Right kidney (tissue), 9 donors: ENCODE results near the gene CYP2A13.
"Not testable (repeated sequence)": the region's sequence is repeated elsewhere in the genome, so short reads cannot be mapped to it uniquely, and the experiment has no call there.

Source experiments
- DNase-seq: peaks from one replicate; pipeline ENCODE4 v3.0.0-alpha.2; 2016
- long read RNA-seq, 8 donors: transcript quantifications; one replicate each; lab custom pipeline, GENCODE V29; 2026

CYP2A13 gene, protein sequence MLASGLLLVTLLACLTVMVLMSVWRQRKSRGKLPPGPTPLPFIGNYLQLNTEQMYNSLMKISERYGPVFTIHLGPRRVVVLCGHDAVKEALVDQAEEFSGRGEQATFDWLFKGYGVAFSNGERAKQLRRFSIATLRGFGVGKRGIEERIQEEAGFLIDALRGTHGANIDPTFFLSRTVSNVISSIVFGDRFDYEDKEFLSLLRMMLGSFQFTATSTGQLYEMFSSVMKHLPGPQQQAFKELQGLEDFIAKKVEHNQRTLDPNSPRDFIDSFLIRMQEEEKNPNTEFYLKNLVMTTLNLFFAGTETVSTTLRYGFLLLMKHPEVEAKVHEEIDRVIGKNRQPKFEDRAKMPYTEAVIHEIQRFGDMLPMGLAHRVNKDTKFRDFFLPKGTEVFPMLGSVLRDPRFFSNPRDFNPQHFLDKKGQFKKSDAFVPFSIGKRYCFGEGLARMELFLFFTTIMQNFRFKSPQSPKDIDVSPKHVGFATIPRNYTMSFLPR
- long read RNA-seq, donor 1 = 0 reads
- long read RNA-seq, donor 2 = 0 reads
- long read RNA-seq, donor 3 = 0 reads
- long read RNA-seq, donor 4 = 0 reads
- long read RNA-seq, donor 5 = 0 reads
- long read RNA-seq, donor 6 = 0 reads
- long read RNA-seq, donor 7 = 0 reads
- long read RNA-seq, donor 8 = 0 reads

- DNase-seq = no peak
Observed at GRCh38 chr19:41088151-41088550, at the start of gene CYP2A13. Gene CYP2A13, plus strand, starts transcription at chr19:41088451. Its CDS starts 21 bp downstream, at chr19:41088472.

- DNase-seq = no peak
Observed at GRCh38 chr19:41039806-41040205, 48.4 kb upstream of the CYP2A13 start.

DNA sequence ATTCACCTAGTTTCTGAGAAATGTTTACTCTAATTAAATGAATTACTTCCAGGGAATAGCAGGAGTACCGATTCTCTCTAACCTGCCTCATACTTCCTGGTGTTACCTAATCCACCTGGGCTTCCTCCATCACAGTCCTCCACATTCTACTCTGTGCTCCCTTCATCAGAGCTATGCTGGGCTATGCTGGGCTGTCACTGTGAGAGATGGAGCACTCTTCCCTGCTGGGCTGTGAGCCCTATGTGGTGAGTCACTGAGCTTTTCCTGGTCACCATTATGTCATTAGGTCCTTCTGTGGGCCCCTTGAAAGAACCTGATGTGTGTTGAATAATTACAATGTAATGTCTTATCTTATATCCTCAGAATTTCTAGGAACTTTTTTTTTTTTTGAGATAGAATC is 43.2 kb upstream of the CYP2A13 start:
- not testable (repeated sequence) for DNase-seq

- no peak for DNase-seq
Observed at GRCh38 chr19:41050426-41050825, 37.8 kb upstream of the CYP2A13 start.

- not testable (repeated sequence) for DNase-seq
Observed at GRCh38 chr19:41052162-41052561, 36.1 kb upstream of the CYP2A13 start.

DNA sequence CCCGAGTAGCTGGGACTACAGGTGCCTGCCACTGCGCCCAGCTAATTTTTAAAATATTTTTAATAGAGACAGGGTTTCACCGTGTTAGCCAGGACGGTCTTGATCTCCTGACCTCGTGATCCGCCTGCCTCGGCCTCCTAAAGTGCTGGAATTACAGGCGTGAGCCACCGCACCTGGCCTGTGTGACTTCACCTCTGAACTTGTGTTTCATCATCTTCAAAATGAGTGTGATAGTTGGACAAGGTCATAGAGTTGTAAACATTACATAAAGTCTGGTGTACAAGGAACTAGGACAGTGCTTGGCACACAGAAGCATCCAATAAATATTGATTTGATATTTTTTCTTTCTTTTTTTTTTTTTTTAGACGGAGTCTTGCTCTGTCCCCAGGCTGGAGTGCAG is 34.9 kb upstream of the CYP2A13 start:
- DNase-seq = not testable (repeated sequence)

GRCh38 chr19:41064974-41065569 is 23.2 kb upstream of the CYP2A13 start:
- no peak for DNase-seq

- DNase-seq = no peak
Observed at GRCh38 chr19:41076286-41076685, 12.0 kb upstream of the CYP2A13 start.

- no peak for DNase-seq
Observed at GRCh38 chr19:41083516-41083915, 4.7 kb upstream of the CYP2A13 start.

DNA sequence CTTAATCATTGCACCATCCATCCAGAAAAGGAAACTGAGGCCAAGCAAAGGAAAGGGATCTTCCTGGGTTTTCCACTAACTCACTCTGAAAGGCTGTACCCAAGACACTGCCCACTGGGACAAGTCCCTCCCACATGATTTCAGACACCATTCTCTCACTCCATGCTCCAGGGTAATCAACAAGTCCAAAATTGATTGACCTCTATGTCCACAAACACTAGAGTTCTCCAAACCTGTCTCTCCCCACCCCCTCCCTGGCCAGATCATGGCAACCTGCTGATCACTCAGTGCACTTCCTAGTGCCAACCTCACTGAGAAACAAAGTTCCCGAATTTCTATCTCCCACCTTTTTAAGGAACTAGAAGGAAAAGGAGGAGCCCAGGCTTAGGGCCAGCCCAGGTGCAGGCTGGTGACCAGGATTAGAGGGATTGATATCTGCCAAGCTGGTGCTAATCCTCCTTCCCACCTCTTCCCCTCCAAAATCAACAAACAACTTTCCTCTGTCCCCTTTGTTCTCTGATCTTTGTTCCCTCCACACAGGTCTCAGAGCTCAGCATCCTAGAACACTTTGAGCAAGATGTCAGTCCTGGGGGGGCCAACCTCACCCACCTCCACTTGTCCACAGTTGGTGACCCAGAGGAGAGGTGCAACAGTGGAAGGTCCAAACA is 2.4 kb upstream of the CYP2A13 start:
- DNase-seq = no peak

DNA sequence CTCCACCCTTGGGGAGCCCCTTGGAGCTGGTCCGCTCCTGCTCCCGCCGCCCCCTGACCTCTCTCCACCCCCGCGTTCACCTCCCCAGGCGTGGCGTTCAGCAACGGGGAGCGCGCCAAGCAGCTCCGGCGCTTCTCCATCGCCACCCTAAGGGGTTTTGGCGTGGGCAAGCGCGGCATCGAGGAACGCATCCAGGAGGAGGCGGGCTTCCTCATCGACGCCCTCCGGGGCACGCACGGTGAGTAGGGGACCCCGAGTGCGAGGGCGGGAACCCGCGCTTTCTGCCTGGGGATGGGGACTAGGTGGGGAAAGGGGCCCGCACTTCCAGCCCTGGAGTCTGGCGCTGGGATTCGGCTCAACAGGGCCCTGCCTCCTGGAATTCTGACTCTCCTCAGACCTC is 1.7 kb downstream of the CYP2A13 start:
- DNase-seq = no peak

- DNase-seq = no peak
Observed at GRCh38 chr19:41095703-41096102, 7.5 kb downstream of the CYP2A13 start.

- no peak for DNase-seq
Observed at GRCh38 chr19:41096353-41096752, 8.1 kb downstream of the CYP2A13 start.

DNA sequence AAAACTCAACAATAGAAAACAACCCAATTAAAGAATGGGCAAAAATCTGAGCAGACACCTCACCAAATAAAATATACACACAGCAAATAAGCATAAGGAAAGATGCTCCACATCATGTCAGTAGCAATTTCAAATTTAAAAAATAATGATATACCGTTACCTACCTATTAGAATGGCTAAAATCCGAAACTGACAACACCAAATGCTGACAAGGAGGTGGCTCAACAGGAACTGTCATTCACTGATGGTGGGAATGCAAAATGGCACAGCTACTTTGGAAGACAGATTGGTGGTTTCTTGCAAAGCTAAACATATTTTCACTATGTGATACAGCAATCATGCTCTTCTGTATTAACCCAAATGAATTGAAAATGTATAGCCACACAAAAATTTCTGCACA is 9.1 kb downstream of the CYP2A13 start:
- no peak for DNase-seq

DNA sequence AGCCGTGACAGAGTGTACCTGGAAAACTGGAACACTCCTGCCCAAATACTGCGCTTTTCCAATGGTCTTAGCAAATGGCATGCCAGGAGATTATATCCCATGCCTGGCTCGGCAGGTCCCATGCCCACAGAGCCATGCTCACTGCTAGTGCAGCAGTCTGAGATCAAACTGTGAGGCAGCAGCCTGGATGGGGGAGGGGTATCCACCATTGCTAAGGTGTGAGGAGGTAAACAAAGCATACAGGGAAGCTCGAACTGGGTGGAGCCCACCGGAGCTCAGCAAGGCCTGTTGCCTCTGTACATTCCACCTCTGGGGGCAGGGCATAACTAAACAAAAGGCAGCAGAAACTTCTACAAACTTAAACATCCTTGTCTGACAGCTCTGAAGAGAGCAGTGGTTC is 10.5 kb downstream of the CYP2A13 start:
- DNase-seq = no peak

GRCh38 chr19:41102210-41102609 is 14.0 kb downstream of the CYP2A13 start:
- not testable (repeated sequence) for DNase-seq

DNA sequence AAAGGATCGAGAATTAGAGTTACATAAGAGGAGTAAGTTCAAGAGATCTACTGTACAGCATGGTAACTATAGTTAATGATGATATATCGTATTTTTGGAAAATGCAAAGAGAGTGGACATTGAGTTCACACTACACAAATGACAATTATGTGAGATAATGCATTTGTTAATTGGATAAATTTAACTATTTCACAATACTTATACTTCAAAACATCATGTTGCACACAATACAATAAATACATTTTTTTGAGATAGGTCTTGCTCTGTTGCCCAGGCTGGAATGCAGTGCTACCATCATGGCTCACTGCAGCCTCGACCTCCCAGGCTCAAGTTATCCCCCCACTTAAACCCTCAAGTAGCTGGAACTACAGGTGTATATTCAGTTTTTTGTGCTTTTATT is 17.9 kb downstream of the CYP2A13 start:
- DNase-seq = no peak

DNA sequence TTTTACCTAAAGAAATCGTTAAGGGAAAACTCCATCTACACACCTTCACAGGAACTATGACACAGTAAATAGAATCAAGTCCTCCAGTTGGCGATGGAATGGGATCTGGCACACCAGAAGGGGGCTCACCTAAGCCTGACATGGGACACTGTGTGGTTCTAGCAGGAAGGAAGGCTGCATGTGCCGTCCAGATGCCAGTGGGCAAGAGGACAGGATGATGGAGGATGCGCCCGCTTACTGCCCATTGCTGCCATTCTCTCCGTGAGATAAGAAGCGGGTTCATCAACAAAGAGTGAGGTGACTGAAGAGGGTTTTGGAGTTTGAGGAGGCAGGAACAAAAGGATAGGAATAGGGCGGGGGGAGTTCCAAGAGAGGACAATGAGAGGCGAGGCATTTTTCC is 23.0 kb downstream of the CYP2A13 start:
- no peak for DNase-seq

DNA sequence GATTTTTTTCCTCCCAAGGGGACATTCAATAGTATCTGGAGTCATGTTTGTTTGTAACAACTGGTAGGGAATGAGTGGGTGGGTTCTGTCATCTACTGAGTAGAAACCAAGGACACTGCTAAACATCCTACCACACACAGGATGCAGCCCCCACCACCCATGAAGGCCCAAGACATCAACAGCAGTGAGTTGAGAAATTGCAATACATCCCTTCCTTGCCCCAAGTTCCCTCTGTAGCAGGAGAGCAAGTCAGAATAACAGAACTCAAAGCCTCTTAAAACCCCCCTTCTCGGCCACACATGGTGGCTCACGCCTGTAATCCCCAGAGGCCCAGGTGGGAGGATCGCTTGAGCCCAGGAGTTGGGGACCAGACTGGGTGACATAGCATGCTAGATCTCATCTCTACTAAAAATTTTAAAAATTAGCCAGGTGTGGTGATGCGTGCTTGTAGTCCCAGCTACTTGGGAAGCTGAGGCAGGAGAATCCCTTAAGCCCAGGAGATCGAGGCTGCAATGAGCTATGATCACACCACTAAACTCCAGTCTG is 23.6 kb downstream of the CYP2A13 start:
- DNase-seq = no peak

- no peak for DNase-seq
Observed at GRCh38 chr19:41112728-41113290, 24.6 kb downstream of the CYP2A13 start.

- no peak for DNase-seq
Observed at GRCh38 chr19:41114132-41114531, 25.9 kb downstream of the CYP2A13 start, which contains the start of gene CYP2F1. Gene CYP2F1, plus strand, starts transcription at chr19:41114432. Its CDS starts 1,757 bp downstream, at chr19:41116189.

GRCh38 chr19:41116261-41116660 is 28.0 kb downstream of the CYP2A13 start:
- DNase-seq = no peak
